Body of pancreas (tissue), 4 donors: ENCODE data around the gene LAPTM4A.
A peak's percentile ranks its signal among the peaks of the same experiment; 100 is the strongest.

Experiments used
- POLR2A ChIP-seq, 3 donors: fragments of 450-650 bp; IDR thresholded peaks; one replicate each; pipeline ENCODE4 v1.6.1; 2016; ENCODE audit warnings: antibody characterized with exemption in 3 of 3, mild to moderate bottlenecking in 2 of 3
- TF ChIP-seq, protein P1 (sequence below), 7 experiments: fragments of 450-650 bp in 4 of 7; fragments of 200-600 bp in 3 of 7; sonication (generic) in 3 of 7; IDR thresholded peaks; one replicate each; pipeline ENCODE4 v1.5.1; 2016 to 2019; ENCODE audit warnings: antibody characterized with exemption in 7 of 7

DNA sequence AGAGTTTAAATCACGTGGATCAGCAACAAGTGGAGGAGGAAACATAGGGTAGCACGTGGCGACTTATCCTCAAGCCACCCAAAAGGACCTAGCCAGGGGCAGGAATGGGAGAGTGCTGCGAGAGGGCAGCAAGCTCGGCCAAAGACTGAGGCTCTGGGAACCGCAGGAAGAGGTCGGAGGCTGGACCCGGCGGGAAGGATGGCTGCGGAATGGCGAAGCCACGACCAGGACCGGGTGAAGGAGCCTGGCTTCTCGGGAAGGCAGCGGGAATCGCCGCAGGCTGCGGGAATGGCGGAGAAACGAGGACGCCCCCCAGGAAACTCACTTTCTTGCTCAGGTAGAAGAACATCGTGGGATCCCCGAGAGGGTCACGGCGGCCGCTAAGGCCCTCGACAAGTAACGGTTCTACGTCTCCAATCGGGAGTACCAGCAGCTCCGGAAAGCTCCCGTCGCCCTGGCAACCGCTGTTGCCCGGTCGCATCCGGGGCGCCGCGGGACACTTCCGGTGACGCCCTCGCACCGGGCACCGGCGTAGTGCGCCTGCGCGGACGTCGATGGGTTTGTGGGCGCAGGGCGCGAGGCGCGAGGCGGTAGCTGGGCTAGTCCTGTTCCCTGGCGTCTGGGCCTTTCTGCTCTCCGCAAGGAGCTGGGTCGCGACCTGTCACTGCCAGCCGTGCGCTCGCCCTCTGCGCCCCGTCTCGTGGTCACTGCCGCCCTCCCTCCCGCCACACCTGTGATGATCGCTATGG is 61.6 kb downstream of the LAPTM4A start, which contains the start of gene WDR35:
- TF ChIP-seq, protein P1, sequence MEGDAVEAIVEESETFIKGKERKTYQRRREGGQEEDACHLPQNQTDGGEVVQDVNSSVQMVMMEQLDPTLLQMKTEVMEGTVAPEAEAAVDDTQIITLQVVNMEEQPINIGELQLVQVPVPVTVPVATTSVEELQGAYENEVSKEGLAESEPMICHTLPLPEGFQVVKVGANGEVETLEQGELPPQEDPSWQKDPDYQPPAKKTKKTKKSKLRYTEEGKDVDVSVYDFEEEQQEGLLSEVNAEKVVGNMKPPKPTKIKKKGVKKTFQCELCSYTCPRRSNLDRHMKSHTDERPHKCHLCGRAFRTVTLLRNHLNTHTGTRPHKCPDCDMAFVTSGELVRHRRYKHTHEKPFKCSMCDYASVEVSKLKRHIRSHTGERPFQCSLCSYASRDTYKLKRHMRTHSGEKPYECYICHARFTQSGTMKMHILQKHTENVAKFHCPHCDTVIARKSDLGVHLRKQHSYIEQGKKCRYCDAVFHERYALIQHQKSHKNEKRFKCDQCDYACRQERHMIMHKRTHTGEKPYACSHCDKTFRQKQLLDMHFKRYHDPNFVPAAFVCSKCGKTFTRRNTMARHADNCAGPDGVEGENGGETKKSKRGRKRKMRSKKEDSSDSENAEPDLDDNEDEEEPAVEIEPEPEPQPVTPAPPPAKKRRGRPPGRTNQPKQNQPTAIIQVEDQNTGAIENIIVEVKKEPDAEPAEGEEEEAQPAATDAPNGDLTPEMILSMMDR (IDR thresholded peaks at IDR 0.05), result no peak
- TF ChIP-seq POLR2A (IDR thresholded peaks at IDR 0.05), result peak; percentile 19 to 71 (median 63)
